Activated T-helper 2 cell treated with anti-CD3 and anti-CD28 coated beads, Interferon-gamma antibody, Interleukin-2, Interleukin-4, amounts not matched to agents 10 μg/mL and 5 μg/mL and 100 μg/mL, durations not matched to agents 14 hours and 24 hours and 36 hours (primary cell): ENCODE measurements around the gene COL18A1. TPM values are rescaled to one million over a fixed set of nuclear protein-coding genes. Genes with fewer than 3 reads are reported as not detected.

ENCODE experiments used
- DNase-seq: peaks from one replicate; pipeline ENCODE4 v3.0.0; 2021; ENCODE audit warnings: low spot score
- H3K27ac Mint-ChIP-seq: one replicate; pipeline ENCODE4 v1.8.0; 2021; ENCODE audit warnings: mixed read lengths
- H3K27me3 Mint-ChIP-seq: one replicate; pipeline ENCODE4 v1.8.0; 2021; ENCODE audit warnings: low read depth, mixed read lengths
- H3K36me3 Mint-ChIP-seq: one replicate; pipeline ENCODE4 v1.8.0; 2021; ENCODE audit warnings: low read depth, mixed read lengths
- H3K4me1 Mint-ChIP-seq: one replicate; pipeline ENCODE4 v1.8.0; 2021; ENCODE audit warnings: low read depth, mixed read lengths
- H3K4me3 Mint-ChIP-seq: one replicate; pipeline ENCODE4 v1.8.0; 2021; ENCODE audit warnings: low read depth, mild to moderate bottlenecking, moderate library complexity, mixed read lengths
- H3K9me3 Mint-ChIP-seq: one replicate; pipeline ENCODE4 v1.8.0; 2021; ENCODE audit warnings: mixed read lengths
- intact Hi-C: fragments of 100-400 bp; cut with micrococcal nuclease; formaldehyde crosslinking; loops from one replicate; pipeline ENCODE4 v1.15.1; 2023
- total RNA-seq: library from RNA; stranded (reverse); gene quantifications from 2 replicates; pipeline ENCODE4 v1.2.3, GENCODE V29; 2022

COL18A1 gene
- total RNA-seq, 1 donor from 2014 or later: 3.4 TPM

GRCh38 chr21:45455674-45456583 is 51.0 kb downstream of the COL18A1 start:
- intact Hi-C loops: no loop called here
- H3K4me1 Mint-ChIP-seq: no peaks in the 10 kb centered on the region
- DNase-seq: no peak
- peaks cover 7% of the 10 kb centered on the region for H3K9me3 Mint-ChIP-seq
- no peak overlapping the region for H3K27ac Mint-ChIP-seq
- H3K36me3 Mint-ChIP-seq: no peaks in the 10 kb centered on the region
- H3K4me3 Mint-ChIP-seq: no peak overlapping the region
- no peaks in the 10 kb centered on the region for H3K27me3 Mint-ChIP-seq

GRCh38 chr21:45456584-45457160 is 51.7 kb downstream of the COL18A1 start:
- Mint-ChIP-seq H3K27me3 (no peaks in the 10 kb centered on the region), H3K9me3 (peaks cover 7% of the 10 kb centered on the region), H3K4me1 (no peaks in the 10 kb centered on the region), H3K36me3 (no peaks in the 10 kb centered on the region), H3K27ac (no peak overlapping the region), H3K4me3 (no peak overlapping the region)
- DNase-seq: no peak
- intact Hi-C loops: no loop called here

GRCh38 chr21:45457161-45457831 is 52.3 kb downstream of the COL18A1 start:
- intact Hi-C loops: no loop called here
- H3K27ac Mint-ChIP-seq: no peak overlapping the region

GRCh38 chr21:45457832-45458172 is 52.8 kb downstream of the COL18A1 start:
- intact Hi-C loops: no loop called here
- Mint-ChIP-seq H3K4me1 (no peaks in the 10 kb centered on the region), H3K27me3 (peaks cover 5% of the 10 kb centered on the region), H3K4me3 (no peak overlapping the region), H3K9me3 (peaks cover 5% of the 10 kb centered on the region), H3K36me3 (no peaks in the 10 kb centered on the region), H3K27ac (no peak overlapping the region)
- DNase-seq: no peak

More at GRCh38 chr21:45457161-45457831, 52.3 kb downstream of the COL18A1 start:
- H3K9me3 Mint-ChIP-seq: peaks cover 7% of the 10 kb centered on the region
- no peaks in the 10 kb centered on the region for H3K36me3 Mint-ChIP-seq
- H3K4me1 Mint-ChIP-seq: no peaks in the 10 kb centered on the region
- no peak for DNase-seq
- H3K4me3 Mint-ChIP-seq: no peak overlapping the region
- peaks cover 4% of the 10 kb centered on the region for H3K27me3 Mint-ChIP-seq

- intact Hi-C loops: no loop called here
- no peaks in the 10 kb centered on the region for H3K36me3 Mint-ChIP-seq
- DNase-seq: no peak
- peaks cover 8% of the 10 kb centered on the region for H3K27me3 Mint-ChIP-seq
- H3K27ac Mint-ChIP-seq: no peak overlapping the region
- no peaks in the 10 kb centered on the region for H3K4me1 Mint-ChIP-seq
- no peaks in the 10 kb centered on the region for H3K9me3 Mint-ChIP-seq
- no peak overlapping the region for H3K4me3 Mint-ChIP-seq
These were observed 53.6 kb downstream of the COL18A1 start for GRCh38 chr21:45458281-45459170.

GRCh38 chr21:45459171-45460010 is 54.4 kb downstream of the COL18A1 start:
- Mint-ChIP-seq H3K27ac (no peak overlapping the region), H3K4me3 (no peak overlapping the region), H3K4me1 (no peaks in the 10 kb centered on the region), H3K36me3 (no peaks in the 10 kb centered on the region), H3K9me3 (no peaks in the 10 kb centered on the region), H3K27me3 (peaks cover 9% of the 10 kb centered on the region)
- DNase-seq: no peak
- intact Hi-C loops: no loop called here

- Mint-ChIP-seq H3K9me3 (no peaks in the 10 kb centered on the region), H3K4me1 (no peaks in the 10 kb centered on the region), H3K27ac (no peak overlapping the region), H3K4me3 (no peak overlapping the region), H3K27me3 (peaks cover 9% of the 10 kb centered on the region), H3K36me3 (no peaks in the 10 kb centered on the region)
- intact Hi-C loops: no loop called here
- no peak for DNase-seq
These were observed 55.1 kb downstream of the COL18A1 start for GRCh38 chr21:45460011-45460565.

- H3K4me1 Mint-ChIP-seq: no peaks in the 10 kb centered on the region
- no peaks in the 10 kb centered on the region for H3K36me3 Mint-ChIP-seq
- H3K4me3 Mint-ChIP-seq: no peak overlapping the region
- no peaks in the 10 kb centered on the region for H3K9me3 Mint-ChIP-seq
- DNase-seq: no peak
- intact Hi-C loops: no loop called here
- H3K27me3 Mint-ChIP-seq: peaks cover 9% of the 10 kb centered on the region
- H3K27ac Mint-ChIP-seq: no peak overlapping the region
These were observed 55.8 kb downstream of the COL18A1 start for GRCh38 chr21:45460611-45461368.

GRCh38 chr21:45461369-45461750 is 56.4 kb downstream of the COL18A1 start:
- intact Hi-C loops: no loop called here
- Mint-ChIP-seq H3K9me3 (no peaks in the 10 kb centered on the region), H3K27ac (no peak overlapping the region), H3K27me3 (peaks cover 9% of the 10 kb centered on the region), H3K4me3 (no peak overlapping the region), H3K36me3 (no peaks in the 10 kb centered on the region), H3K4me1 (no peaks in the 10 kb centered on the region)
- DNase-seq: no peak

GRCh38 chr21:45461806-45462341 is 56.9 kb downstream of the COL18A1 start:
- intact Hi-C loops: no loop called here
- no peak for DNase-seq
- H3K36me3 Mint-ChIP-seq: no peaks in the 10 kb centered on the region
- H3K27me3 Mint-ChIP-seq: peaks cover 9% of the 10 kb centered on the region
- no peak overlapping the region for H3K4me3 Mint-ChIP-seq
- H3K9me3 Mint-ChIP-seq: no peaks in the 10 kb centered on the region
- H3K4me1 Mint-ChIP-seq: no peaks in the 10 kb centered on the region
- H3K27ac Mint-ChIP-seq: no peak overlapping the region

- Mint-ChIP-seq H3K36me3 (no peaks in the 10 kb centered on the region), H3K4me1 (no peaks in the 10 kb centered on the region), H3K9me3 (no peaks in the 10 kb centered on the region), H3K27ac (no peak overlapping the region), H3K27me3 (peaks cover 9% of the 10 kb centered on the region), H3K4me3 (no peak overlapping the region)
- intact Hi-C loops: no loop called here
- no peak for DNase-seq
These were observed 58.9 kb downstream of the COL18A1 start for GRCh38 chr21:45463871-45464270.
